Measurements from ENCODE around the gene NDUFB10.
A peak's percentile ranks its signal among the peaks of the same experiment; 100 is the strongest.
"Not testable (repeated sequence)": the region's sequence is repeated elsewhere in the genome, so short reads cannot be mapped to it uniquely, and the experiment has no call there.

The NDUFB10 gene

GRCh38 chr16:1947369-1947670 lies 12.0 kb upstream of the NDUFB10 start:
- DNase-seq = no peak

- DNase-seq = no peak
These were observed 9.8 kb upstream of the NDUFB10 start for GRCh38 chr16:1949507-1949906.

DNA sequence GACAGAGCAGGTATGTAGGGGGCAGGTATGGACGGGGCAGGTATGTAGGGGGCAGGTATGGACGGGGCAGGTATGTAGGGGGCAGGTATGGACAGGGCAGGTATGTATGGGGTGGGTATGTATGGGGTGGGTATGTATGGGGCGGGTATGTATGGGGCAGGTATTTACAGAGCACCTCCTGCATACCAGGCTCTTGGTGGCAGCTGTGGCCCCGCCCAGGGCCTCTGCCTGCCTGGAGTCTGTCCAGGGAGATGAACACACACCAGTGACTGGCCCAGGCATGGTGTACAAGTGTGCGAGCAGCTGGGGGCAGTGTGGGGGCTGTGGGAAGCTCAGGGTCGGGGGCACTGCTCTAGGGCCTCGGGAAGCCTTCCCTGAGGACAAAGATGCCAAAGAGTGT lies 9.3 kb upstream of the NDUFB10 start:
- no peak for DNase-seq

GRCh38 chr16:1950559-1950958 lies 8.8 kb upstream of the NDUFB10 start:
- DNase-seq = no peak

GRCh38 chr16:1953734-1954133 lies 5.6 kb upstream of the NDUFB10 start:
- no peak for DNase-seq

GRCh38 chr16:1957434-1958142 lies 1.8 kb upstream of the NDUFB10 start:
- not testable (repeated sequence) for DNase-seq

DNA sequence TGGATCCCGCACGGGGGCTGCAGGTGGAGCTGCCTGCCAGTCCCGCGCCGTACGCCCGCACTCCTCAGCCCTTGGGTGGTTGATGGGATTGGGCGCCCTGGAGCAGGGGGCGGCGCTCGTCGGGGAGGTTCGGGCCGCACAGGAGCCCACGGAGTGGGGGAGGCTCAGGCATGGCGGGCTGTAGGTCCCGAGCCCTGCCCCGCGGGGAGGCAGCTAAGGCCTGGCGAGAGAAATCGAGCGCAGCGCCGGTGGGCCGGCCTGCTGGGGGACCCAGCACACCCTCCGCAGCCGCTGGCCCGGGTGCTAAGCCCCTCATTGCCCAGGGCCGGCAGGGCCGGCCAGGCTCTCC lies 1.2 kb upstream of the NDUFB10 start:
- not testable (repeated sequence) for DNase-seq

DNA sequence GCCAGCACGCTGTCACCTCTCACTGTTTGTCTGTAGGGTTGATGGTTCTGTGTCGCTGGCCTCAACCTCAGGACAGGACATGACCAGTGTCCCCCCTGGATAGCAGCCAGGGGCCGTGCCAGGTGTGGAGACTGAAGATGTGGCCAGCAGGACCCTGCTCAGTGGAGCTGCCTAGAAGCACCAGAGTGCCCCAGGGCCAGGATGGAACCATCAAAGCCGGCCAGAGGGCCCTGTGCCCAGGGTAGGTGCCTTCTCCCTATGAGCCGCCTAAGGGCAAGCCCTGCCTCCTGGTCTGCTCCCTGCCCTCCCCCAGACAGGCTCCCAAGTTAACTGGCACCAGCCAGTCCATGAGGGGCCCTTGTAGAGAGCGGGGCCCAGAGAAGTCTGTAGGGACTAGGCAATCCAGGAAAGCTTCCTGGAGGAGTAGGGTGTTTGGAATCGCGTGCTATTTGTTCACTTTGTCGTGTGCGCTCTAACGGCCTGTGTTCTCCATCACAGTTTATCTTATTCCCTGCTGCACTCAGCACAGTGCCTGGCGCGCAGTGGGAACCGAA lies 546 bp upstream of the NDUFB10 start:
- no peak for DNase-seq

DNA sequence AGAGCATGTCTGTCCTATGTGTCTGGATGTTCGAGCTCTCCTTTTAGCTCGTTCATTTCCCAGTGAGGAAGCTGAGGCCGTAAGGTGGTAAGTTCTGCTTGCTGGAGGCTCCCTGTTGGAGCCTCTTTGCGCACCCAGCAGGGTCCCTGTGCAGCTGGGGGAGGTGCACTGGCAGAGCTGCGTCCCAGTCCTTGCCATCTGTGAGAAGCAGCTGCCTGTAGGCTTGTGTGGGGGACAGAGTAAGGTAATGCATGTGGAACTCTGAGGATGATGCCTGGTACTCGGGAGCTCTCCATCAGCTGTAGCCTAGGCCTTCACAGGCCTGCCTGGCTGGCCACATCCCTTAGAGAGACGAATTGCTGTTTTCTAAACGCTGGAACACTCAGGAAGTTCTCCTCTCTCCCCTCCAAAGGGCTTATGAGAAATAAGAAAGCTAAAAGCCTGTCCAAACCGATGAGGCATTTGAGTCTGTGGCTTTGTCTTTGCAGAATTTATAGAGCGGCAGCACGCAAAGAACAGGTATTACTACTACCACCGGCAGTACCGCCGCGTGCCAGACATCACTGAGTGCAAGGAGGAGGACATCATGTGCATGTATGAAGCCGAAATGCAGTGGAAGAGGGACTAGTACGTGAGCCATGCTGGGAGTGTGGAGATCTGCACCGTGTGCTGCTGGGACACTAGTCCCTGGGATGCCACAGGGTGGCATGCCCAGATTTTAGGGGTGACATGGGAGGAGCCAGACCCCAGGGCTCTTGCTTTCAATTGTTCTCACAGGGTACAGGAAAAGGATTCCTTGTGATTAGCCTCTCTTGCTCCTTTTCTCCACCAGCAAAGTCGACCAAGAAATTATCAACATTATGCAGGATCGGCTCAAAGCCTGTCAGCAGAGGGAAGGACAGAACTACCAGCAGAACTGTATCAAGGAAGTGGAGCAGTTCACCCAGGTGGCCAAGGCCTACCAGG lies 1.6 kb downstream of the NDUFB10 start:
- DNase-seq = no peak

DNA sequence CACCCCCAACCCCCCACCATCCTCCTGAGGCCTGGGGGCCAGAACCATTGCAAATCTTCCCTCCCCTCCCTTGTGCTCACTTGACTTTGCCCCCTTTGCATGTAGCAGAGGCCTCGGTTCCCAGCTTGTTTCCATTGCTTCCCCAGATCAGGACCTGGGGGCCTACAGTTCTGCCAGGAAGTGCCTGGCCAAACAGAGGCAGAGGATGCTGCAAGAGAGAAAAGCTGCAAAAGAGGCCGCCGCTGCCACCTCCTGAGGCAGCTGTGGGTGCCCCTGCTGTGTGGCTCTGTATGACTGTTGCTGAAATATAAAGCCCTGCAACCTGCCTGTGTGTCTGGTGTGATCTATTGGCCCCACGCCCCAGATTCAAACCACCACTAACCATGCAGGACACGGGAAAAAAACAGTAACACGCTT lies 2.3 kb downstream of the NDUFB10 start:
- DNase-seq = no peak

DNA sequence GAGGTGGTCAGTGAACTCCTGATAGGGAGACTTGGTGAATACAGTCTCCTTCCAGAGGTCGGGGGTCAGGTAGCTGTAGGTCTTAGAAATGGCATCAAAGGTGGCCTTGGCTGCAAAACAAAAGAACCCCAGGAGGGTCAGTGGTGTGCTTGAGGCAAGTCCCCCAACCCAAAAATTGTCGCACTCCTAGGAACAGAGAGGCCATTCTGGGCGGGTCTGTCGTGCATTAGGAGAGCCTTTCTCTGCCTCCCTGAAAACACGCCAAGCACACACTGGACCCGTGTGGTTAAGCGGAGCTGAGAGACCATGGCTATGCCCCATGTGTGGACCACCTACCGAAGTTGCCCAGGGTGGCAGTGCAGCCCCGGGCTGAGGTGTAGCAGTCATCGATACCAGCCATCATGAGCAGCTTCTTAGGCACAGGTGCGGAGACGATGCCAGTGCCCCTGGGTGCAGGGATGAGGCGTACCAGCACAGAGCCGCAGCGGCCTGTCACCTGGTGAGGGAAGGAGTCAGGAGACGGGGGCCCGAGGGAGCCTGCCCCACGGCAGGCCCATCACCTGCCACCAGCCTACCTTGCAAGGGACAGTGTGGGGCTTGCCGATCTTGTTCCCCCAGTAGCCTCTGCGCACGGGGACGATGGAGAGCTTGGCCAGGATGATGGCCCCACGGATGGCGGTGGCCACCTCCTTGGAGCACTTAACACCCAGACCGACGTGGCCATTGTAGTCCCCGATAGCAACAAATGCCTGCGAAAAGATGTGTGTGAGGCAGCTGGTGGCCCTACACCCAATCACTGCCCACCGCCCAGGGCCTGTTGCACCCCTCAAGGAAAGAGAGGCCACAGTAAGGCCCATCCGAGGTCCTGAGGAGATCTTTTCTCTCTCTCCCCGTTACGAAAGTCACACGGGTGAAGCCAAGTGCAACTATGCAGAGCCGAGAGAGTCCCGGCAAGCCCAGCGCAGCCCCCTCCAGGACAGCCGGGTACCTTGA lies 3.1 kb downstream of the NDUFB10 start:
- DNase-seq = not testable (repeated sequence)

- no peak for DNase-seq
These were observed 4.6 kb downstream of the NDUFB10 start for GRCh38 chr16:1963806-1964505.

DNA sequence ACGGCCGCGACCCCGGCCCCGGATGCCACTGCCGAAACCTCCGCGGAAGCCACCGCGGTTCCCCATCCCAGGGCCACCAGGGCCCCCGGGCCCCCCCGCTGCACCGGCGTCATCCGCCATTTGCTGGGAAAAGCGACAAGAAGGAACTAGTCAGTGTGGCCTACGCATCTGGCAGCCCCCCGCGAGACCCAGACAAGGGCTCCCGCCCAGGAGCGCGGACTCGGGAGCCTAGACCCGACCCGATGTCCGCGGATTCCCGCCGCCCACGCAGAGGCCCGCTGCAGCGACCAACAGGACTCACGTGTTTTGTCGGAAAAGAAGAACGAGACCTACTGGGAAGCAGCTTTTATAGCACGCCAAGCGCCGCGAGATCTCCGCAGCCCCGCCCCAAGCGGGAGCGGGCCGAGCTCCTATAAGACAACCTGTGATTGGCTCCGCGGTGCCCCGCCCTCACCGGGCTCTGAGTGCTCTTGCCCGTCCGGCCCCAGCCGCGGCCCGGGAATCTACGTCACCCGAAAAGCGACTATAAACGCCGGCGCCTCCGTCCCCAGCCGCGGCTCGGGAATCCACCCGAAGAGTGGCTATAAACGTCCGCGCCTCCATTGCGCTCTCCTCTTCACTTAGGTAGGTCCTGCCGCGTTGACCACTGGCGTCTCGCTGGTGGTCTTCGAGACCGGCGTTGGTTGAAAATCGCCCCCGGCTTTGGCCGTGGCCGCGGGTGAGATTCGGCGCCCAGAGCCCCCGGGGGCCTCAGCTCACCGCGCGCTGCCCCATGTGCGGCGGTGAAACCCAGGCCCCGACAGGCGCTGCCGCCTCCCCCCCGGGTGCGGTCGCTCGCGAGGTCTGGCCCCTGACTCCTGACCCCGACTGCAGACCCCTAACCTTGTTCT lies 5.4 kb downstream of the NDUFB10 start, which contains the start of gene RPS2:
Gene RPS2, minus strand, starts transcription at position 321 of the 890 bp plus-strand sequence. Its CDS starts 201 bp downstream, at position 120.
- peak; percentile 88 for DNase-seq

GRCh38 chr16:1965396-1966001 lies 6.2 kb downstream of the NDUFB10 start:
- DNase-seq = no peak

DNA sequence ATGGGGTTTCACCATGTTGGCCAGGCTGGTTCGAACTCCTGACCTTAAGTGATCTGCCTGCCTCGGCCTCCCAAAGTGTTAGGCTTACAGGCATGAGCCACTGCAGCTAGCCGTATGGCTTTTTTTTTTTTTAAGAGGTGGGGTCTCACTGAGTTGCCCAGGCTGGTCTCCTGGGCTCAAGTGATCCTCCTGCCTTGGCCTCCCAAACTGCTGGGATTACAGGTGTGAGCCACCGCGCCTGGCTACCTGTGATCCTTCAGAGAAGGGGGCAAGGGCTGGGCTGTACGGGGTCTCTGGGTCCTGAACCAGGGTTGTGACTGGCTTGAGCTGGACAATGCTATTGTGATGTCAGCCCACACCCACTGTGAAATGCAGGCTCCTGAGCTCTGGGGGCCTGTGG lies 7.1 kb downstream of the NDUFB10 start, which contains the start of gene RNF151:
Gene RNF151, plus strand, starts transcription at position 397 of the 400 bp plus-strand sequence. CDS start 26 bp downstream, outside the sequence.
- no peak for DNase-seq

GRCh38 chr16:1968146-1968953 lies 9.0 kb downstream of the NDUFB10 start:
- no peak for DNase-seq

DNA sequence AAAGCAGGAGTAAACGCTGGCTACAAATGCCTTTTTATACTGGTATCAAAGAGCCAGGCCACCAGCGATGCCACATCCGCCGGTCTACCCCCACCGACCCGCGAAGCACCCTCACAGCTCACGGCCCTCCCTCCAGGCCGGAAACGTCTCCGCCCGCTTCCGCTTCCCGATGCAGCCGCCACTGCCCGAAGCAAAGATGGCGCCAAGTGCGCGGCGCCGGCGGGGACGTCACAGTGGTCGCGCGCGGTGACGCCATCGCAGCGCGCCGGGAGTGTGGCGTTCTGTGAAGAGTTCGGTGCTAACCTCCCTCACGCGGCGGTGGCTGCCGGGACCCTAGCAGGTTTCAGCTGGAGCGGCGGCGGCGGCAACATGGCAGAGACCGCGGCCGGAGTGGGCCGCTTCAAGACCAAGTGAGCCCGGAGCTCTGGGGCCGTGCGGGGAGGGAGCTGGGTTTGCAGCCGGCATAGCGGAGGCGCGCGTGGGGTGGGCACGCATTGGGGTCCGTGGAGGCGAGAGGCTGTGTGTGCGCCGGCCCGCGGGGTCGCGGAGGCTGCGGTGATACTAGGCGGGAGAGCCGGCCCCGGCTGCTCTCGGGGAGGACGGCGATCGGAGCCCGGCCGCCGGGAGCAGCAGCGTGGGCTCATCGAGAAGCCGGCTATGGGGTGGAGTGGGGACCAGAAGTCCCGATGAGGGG lies 12.6 kb downstream of the NDUFB10 start, which contains the start of gene TBL3:
Gene TBL3, plus strand, starts transcription at position 258 of the 694 bp plus-strand sequence. Its CDS starts 112 bp downstream, at position 370.
- peak; percentile 81 for DNase-seq

DNA sequence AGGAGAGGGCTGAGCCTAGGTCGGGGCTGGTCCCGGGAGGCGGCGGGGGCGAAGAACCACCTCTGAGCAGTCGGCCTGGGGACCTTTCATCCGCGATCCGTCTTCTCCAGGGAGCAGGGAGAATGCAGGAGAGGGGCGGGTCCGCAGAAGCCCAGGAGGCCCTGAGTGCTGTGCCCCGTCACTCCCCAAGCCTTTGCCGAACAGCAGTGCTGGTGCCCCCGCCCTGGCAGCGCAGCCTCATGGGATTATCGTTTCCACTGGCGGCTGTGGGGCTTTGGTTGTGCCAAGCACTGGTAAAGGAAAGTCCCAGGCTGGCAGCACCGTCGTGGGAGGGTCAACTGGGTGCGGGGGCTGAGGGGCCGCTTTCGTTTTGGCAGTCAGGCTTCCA lies 13.1 kb downstream of the NDUFB10 start:
- DNase-seq = no peak

Data from NCI-H774 (cell line).